MV-4-11 (cell line): Measurements from ENCODE around the gene KMT2D.

Experiments
- DNase-seq: peaks from one replicate; lab custom pipeline; 2025; lab: John Stamatoyannopoulos, UW

The KMT2D gene

GRCh38 chr12:49034286-49034622 lies 26.3 kb downstream of the KMT2D start:
- DNase-seq: no peak

GRCh38 chr12:49033611-49034285 lies 26.8 kb downstream of the KMT2D start:
- no peak for DNase-seq

- DNase-seq: no peak
Observed at GRCh38 chr12:49032679-49033447, 27.7 kb downstream of the KMT2D start.

GRCh38 chr12:49032276-49032675 lies 28.3 kb downstream of the KMT2D start:
- DNase-seq: no peak

- no peak for DNase-seq
Observed at GRCh38 chr12:49031573-49032161, 28.9 kb downstream of the KMT2D start.

GRCh38 chr12:49030714-49031572 lies 29.7 kb downstream of the KMT2D start:
- no peak for DNase-seq

GRCh38 chr12:49030119-49030518 lies 30.5 kb downstream of the KMT2D start:
- no peak for DNase-seq

GRCh38 chr12:49028666-49029275 lies 31.8 kb downstream of the KMT2D start:
- DNase-seq: no peak

- DNase-seq: no peak
Observed at GRCh38 chr12:49027846-49028555, 32.6 kb downstream of the KMT2D start.

GRCh38 chr12:49026678-49027480 lies 33.7 kb downstream of the KMT2D start:
- DNase-seq: no peak

- no peak for DNase-seq
Observed at GRCh38 chr12:49026101-49026500, 34.5 kb downstream of the KMT2D start.

GRCh38 chr12:49025463-49025862 lies 35.1 kb downstream of the KMT2D start:
- DNase-seq: no peak

GRCh38 chr12:49024543-49024942 lies 36.1 kb downstream of the KMT2D start:
- no peak for DNase-seq

GRCh38 chr12:49023812-49024211 lies 36.8 kb downstream of the KMT2D start:
- DNase-seq: no peak

GRCh38 chr12:49022558-49023178 lies 37.9 kb downstream of the KMT2D start:
- DNase-seq: no peak

- no peak for DNase-seq
Observed at GRCh38 chr12:49021292-49021915, 39.2 kb downstream of the KMT2D start.

GRCh38 chr12:49020441-49020840 lies 40.2 kb downstream of the KMT2D start:
- DNase-seq: no peak

- DNase-seq: peak; percentile 75
Observed at GRCh38 chr12:49019443-49020324, 40.9 kb downstream of the KMT2D start.

- DNase-seq: peak; percentile 81
Observed at GRCh38 chr12:49019120-49019430, 41.5 kb downstream of the KMT2D start.
